Transverse colon (tissue), 4 donors: Measurements from ENCODE around the gene SLC7A9. TPM values are rescaled to one million over a fixed set of nuclear protein-coding genes. Genes with fewer than 3 reads are reported as not detected.
A peak's percentile ranks its signal among the peaks of the same experiment; 100 is the strongest.
"Not testable (repeated sequence)": the region's sequence is repeated elsewhere in the genome, so short reads cannot be mapped to it uniquely, and the experiment has no call there.

Source experiments
- DNase-seq: peaks from one replicate; pipeline ENCODE4 v3.0.0-alpha.2; 2019
- H3K27ac ChIP-seq, 4 donors: fragments of 200-600 bp; sonication (generic); 2 replicates each; pipeline ENCODE4 v1.5.1; 2016 to 2018; ENCODE audit warnings: inconsistent platforms in 4 of 4
- H3K27me3 ChIP-seq: fragments of 200-600 bp; sonication (generic); 2 replicates; pipeline ENCODE4 v1.5.1; 2017; ENCODE audit warnings: inconsistent platforms
- H3K36me3 ChIP-seq, 4 donors: fragments of 200-600 bp; sonication (generic); 2 replicates each; pipeline ENCODE4 v1.5.1; 2017 to 2019; ENCODE audit warnings: inconsistent platforms in 4 of 4
- H3K4me1 ChIP-seq, 4 donors: fragments of 200-600 bp; sonication (generic); 2 replicates each; pipeline ENCODE4 v1.5.1; 2017 to 2020; ENCODE audit warnings: inconsistent platforms in 4 of 4
- H3K4me3 ChIP-seq, 4 donors: fragments of 200-600 bp; sonication (generic); 1 replicate in 1 of 4; 2 replicates in 3 of 4; pipeline versions ENCODE4 v1.5.1 to v1.6.1; 2017 to 2019; ENCODE audit warnings: inconsistent platforms in 4 of 4
- H3K9me3 ChIP-seq, 2 donors: fragments of 200-600 bp; sonication (generic); 2 replicates each; pipeline ENCODE4 v1.5.1; 2017 to 2019; ENCODE audit warnings: inconsistent platforms in 2 of 2
- CTCF ChIP-seq, 5 experiments: fragments of 200-600 bp in 3 of 5; fragments of 450-650 bp in 2 of 5; sonication (generic) in 3 of 5; IDR thresholded peaks; 1 replicate in 2 of 5; 2 replicates in 3 of 5; pipeline ENCODE4 v1.5.1; 2016 to 2017; ENCODE audit warnings: antibody characterized with exemption in 5 of 5, inconsistent platforms in 3 of 5, mild to moderate bottlenecking in 2 of 5, moderate library complexity in 1 of 5
- EP300 ChIP-seq: sonication (generic); formaldehyde crosslinking; IDR thresholded peaks from one replicate; pipeline ENCODE4 v1.6.1; 2017; ENCODE audit warnings: antibody characterized with exemption, low read depth
- POLR2A ChIP-seq: fragments of 450-650 bp; IDR thresholded peaks from one replicate; pipeline ENCODE4 v1.6.1; 2016; ENCODE audit warnings: antibody characterized with exemption, mild to moderate bottlenecking, moderate library complexity
- POLR2AphosphoS5 ChIP-seq, 3 donors: sonication (generic); formaldehyde crosslinking; IDR thresholded peaks; one replicate each; pipeline ENCODE4 v1.6.1; 2016; ENCODE audit warnings: antibody characterized with exemption in 3 of 3
- WGBS, 2 donors: methylation state at CpG; one replicate each; pipeline ENCODE4 v1.1.5; 2018; ENCODE audit warnings: low coverage in 1 of 2; 5-methylcytosine and 5-hydroxymethylcytosine counted together
- in situ Hi-C, 4 donors: fragments of 200-750 bp; cut with MboI; loops; one replicate each; pipeline versions ENCODE4 v1.15.0 to v1.15.1; 2017; ENCODE audit warnings: low sequenced_read_pairs in 3 of 4, low pct_ligation_motif_present in 1 of 4, low pct_unique_long_range_greater_than_20kb in 1 of 4
- intact Hi-C: fragments of 100-400 bp; cut with DNase I; formaldehyde crosslinking; loops from one replicate; pipeline ENCODE4 v1.15.1; 2023; ENCODE audit warnings: low total_unique reads
- total RNA-seq, 4 donors: library from RNA; depleted of rRNA; stranded (reverse); fragments of >200 nt; gene quantifications; one replicate each; pipeline ENCODE4 v1.1.0, GENCODE V29; 2016

Gene SLC7A9
- total RNA-seq, 4 donors from 2014 or later: 2.5 to 11.2 TPM; not detected in 2

- 80 to 90% methylated on average over 4 to 7 of the region's 7 CpGs for WGBS, 2 donors
- no peak for DNase-seq
- H3K36me3 ChIP-seq: no peaks in the 10 kb centered on the region
- no peak overlapping the region for H3K27ac ChIP-seq
- peaks cover 0 to 7% of the 10 kb centered on the region in 2 donors for H3K9me3 ChIP-seq
- H3K4me1 ChIP-seq: no peaks in the 10 kb centered on the region
- intact Hi-C loops (no loop called here), in situ Hi-C loops (no loop called here)
- H3K27me3 ChIP-seq: no peaks in the 10 kb centered on the region
- no peak overlapping the region for H3K4me3 ChIP-seq
- TF ChIP-seq CTCF (IDR thresholded peaks at IDR 0.05): no peak
These were observed 32.0 kb downstream of the SLC7A9 start for GRCh38 chr19:32837531-32837930.

- intact Hi-C loops, H3K36me3 ChIP-seq, H3K4me3 ChIP-seq, DNase-seq, in situ Hi-C loops, H3K4me1 ChIP-seq, H3K27me3 ChIP-seq, H3K27ac ChIP-seq, H3K9me3 ChIP-seq: not testable (repeated sequence)
- WGBS, 2 donors: 89 to 93% methylated on average over 6 to 7 of the region's 7 CpGs
These were observed 36.2 kb downstream of the SLC7A9 start for GRCh38 chr19:32833388-32833787.

GRCh38 chr19:32832825-32833224 is 36.7 kb downstream of the SLC7A9 start:
- H3K27me3 ChIP-seq, intact Hi-C loops, H3K27ac ChIP-seq, H3K36me3 ChIP-seq, H3K9me3 ChIP-seq, in situ Hi-C loops, H3K4me1 ChIP-seq, H3K4me3 ChIP-seq: not testable (repeated sequence)
- WGBS, 2 donors: 65 to 80% methylated on average over 4 to 7 of the region's 7 CpGs
- peak; percentile 12 for DNase-seq

- H3K27ac ChIP-seq, H3K27me3 ChIP-seq, H3K4me1 ChIP-seq, DNase-seq, H3K36me3 ChIP-seq, intact Hi-C loops, H3K4me3 ChIP-seq, H3K9me3 ChIP-seq, in situ Hi-C loops: not testable (repeated sequence)
- WGBS, 2 donors: 84 to 95% methylated on average over 3 to 12 of the region's 12 CpGs
These were observed 37.5 kb downstream of the SLC7A9 start for GRCh38 chr19:32832094-32832493.

GRCh38 chr19:32831611-32832010 is 38.0 kb downstream of the SLC7A9 start:
- Histone ChIP-seq H3K9me3 (no peaks in the 10 kb centered on the region), H3K27me3 (no peaks in the 10 kb centered on the region), H3K4me1 (no peaks in the 10 kb centered on the region), H3K36me3 (no peaks in the 10 kb centered on the region), H3K4me3 (no peak overlapping the region), H3K27ac (no peak overlapping the region)
- TF ChIP-seq POLR2AphosphoS5 (IDR thresholded peaks at IDR 0.05) (no peak), POLR2A (no peak), EP300 (no peak), CTCF (IDR thresholded peaks at IDR 0.05) (no peak)
- intact Hi-C loops (no loop called here), in situ Hi-C loops (no loop called here)
- 90 to 96% methylated on average over 4 to 5 of the region's 5 CpGs for WGBS, 2 donors
- DNase-seq: no peak

- Histone ChIP-seq H3K4me3 (no peak overlapping the region), H3K27ac (no peak overlapping the region), H3K4me1 (no peaks in the 10 kb centered on the region), H3K9me3 (no peaks in the 10 kb centered on the region), H3K36me3 (no peaks in the 10 kb centered on the region), H3K27me3 (no peaks in the 10 kb centered on the region)
- TF ChIP-seq POLR2AphosphoS5 (IDR thresholded peaks at IDR 0.05) (no peak), CTCF (IDR thresholded peaks at IDR 0.05) (no peak), EP300 (no peak), POLR2A (no peak)
- 80 to 91% methylated on average over 6 to 8 of the region's 8 CpGs for WGBS, 2 donors
- in situ Hi-C loops: no loop called here
- intact Hi-C loops: no loop called here
- no peak for DNase-seq
These were observed 39.1 kb downstream of the SLC7A9 start for GRCh38 chr19:32830231-32831014.
